ENCODE data around the gene CTDSP1.

The CTDSP1 gene

DNA sequence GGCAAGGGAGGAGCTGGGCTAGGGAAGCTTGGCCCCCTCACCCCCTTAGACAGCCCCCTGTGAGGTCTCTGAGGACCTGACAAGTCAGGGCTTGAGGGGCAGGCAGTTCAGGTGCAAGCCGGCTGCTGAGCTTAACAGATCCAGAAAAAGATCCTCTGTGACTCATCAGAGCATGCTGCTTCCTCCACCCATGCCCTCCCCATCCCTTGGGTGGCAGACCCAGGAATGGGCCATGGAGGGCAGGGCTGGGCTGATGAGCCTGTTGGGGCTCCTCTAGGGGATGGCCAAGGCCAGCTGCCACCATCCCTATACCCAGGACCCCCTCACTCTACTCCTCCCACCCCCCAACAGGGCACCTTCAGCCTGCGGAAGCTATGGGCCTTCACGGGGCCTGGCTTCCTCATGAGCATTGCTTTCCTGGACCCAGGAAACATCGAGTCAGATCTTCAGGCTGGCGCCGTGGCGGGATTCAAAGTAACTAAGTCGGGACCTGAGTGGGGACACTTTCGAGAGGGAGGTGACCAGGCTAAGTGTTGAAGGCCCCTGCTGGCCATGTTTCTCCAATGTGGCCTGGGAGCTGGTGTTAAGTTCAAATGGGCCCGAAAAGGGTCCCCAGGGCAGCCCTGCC lies 15.7 kb upstream of the CTDSP1 start:
- no peak for DNase-seq

DNA sequence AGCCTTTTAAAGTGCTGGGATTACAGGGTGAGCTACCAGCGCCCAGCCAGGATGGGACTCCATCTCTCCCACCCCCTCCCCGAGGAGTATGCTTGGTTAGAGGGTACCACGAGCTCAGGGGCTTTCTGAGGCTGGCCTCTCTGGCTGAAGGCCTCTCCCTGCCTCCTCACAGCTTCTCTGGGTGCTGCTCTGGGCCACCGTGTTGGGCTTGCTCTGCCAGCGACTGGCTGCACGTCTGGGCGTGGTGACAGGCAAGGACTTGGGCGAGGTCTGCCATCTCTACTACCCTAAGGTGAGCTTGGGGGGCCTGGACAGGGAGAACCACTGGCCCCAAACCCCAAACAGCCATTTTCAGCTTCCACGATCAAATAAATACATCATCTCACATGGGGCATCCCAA lies 14.7 kb upstream of the CTDSP1 start:
- DNase-seq: no peak

DNA sequence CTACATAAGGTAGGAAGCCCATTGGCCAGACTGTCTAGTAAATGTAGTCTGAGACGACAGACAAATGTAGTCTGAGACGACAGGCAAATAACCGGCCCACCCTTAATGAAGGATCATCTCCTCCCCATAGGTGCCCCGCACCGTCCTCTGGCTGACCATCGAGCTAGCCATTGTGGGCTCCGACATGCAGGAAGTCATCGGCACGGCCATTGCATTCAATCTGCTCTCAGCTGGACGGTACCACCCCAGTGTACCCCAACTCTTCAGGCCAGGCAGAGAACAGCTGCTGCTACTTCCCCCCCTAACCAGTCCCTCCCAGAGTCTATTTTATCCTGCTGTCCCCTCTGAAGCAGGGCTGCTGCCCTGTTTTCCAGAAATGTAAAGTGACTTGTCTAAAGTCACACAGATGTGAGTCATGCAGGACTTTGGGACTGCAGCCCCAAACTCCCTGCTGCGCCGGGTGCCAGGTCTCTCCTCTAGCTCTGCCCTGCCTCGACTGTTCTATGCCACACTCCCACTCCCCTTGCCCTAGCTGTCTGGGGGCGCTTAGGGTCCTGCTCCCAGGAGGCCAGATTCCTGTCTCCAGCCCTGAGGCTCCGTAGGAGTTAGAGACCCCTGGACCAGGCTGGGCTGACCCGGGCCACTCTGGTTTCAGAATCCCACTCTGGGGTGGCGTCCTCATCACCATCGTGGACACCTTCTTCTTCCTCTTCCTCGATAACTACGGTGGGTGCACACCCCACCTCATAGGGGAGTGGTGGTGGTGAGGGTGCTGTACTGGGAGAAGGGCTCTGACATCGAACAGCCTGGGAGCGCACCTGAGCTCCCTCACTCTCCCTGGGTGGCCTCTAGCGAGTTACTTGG lies 12.9 kb upstream of the CTDSP1 start:
- no peak for DNase-seq

DNA sequence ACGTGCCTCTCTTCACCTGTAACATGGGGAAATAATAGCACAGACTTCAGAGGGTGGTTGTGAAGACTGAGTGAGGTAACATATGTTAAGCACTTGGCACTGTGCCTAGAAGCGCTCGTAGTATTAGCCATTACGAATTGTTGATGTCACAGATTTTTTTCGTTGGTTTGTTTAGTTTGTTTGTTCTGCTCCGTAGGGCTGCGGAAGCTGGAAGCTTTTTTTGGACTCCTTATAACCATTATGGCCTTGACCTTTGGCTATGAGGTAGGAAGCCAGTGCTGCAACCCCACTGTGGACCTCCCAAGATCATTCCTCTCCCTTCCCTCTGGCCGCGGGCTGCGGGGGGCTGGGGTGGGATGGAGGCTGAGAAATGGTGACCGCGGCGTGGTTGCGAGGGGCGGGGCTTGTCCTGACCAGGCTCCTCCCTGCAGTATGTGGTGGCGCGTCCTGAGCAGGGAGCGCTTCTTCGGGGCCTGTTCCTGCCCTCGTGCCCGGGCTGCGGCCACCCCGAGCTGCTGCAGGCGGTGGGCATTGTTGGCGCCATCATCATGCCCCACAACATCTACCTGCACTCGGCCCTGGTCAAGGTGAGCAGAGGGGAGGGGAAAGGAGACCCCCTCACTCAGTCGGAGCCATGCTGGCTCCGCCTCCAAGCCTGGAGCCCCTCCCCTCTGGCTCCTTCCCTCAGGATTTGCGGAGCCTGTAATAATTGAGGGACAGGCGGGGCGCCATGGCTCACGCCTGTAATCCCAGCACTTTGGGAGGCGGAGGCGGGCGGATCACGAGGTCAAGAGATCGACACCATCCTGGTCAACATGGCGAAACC lies 12.1 kb upstream of the CTDSP1 start:
- peak; percentile 41 for DNase-seq

DNA sequence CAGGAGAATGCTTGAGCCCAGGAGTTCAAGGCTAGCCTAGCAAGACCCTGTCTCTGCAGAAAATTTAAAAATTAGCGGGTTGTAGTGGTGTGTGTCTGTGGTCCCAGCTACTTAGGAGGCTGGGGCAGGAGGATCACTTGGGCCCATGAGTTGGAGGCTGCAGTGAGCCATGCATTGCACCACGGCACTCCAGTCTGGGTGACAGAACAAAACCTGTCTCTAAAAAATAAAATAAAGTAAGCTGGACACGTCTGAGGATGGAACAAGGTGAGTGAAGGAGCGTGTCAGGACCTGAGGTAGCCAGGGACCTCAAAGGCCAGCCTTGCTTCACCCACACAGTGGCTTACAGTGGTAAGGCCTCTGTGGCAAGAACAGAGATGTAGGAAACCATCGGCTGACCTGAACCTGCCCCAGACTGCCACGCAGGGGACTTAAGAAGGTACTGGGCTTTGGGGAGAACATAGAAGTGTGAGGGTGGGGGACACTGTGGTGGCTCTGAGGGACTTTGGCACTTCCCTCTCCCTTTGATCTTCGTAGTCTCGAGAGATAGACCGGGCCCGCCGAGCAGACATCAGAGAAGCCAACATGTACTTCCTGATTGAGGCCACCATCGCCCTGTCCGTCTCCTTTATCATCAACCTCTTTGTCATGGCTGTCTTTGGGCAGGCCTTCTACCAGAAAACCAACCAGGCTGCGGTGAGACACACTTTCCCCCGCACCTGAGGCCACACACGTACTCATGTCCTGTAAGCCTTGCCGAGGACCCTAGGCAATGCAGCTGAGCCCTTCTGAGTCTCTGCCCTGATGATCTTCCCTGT lies 10.1 kb upstream of the CTDSP1 start:
- no peak for DNase-seq

DNA sequence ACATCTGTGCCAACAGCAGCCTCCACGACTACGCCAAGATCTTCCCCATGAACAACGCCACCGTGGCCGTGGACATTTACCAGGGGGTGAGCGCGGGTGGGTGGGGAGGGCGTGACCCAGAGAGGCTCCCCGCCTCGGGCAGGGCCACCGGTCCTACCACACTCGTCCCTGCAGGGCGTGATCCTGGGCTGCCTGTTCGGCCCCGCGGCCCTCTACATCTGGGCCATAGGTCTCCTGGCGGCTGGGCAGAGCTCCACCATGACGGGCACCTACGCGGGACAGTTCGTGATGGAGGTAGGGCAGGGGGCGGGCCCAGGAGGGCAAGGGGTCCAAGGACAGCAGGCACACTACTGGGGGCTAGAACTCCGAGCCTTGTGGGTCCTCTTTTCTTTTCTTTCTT lies 8.5 kb upstream of the CTDSP1 start:
- no peak for DNase-seq

DNA sequence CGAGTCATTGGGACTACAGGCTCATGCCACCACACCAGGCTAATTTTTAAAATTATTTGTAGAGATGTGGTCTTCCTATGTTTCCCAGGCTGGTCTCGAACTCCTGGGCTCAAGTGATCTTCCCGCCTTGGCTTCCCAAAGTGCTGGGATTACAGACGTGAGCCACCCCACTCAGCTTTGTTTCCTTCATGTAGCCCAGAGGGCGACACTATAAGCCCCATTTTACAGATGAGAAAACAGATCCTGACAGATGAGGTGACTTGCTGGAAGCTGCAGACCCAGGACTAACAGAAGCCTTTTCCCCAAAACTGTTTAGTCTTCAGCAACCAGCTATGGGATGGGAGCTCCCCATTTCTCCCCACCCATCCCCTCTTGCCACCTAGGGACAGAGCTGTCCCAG lies 7.2 kb upstream of the CTDSP1 start:
- no peak for DNase-seq

DNA sequence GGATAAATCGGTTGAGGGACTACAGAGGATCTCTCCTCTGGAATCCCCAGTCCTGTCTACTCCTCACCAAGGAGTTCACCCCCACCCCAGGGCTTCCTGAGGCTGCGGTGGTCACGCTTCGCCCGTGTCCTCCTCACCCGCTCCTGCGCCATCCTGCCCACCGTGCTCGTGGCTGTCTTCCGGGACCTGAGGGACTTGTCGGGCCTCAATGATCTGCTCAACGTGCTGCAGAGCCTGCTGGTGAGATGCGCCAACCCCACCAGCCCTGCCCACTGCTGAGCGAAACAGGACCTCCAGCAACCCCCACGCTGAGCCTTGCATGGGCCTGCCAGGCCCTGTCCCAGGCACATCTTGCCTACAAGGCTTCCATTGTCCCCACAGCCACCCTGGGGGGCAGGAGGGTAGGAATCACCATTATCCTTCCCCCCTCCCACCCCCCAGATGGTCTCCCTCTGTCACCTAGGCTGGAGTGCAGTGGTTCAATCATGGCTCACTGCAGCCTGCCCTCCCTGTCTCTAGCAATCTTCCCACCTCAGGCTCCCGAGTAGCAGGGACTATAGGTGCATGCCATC lies 6.7 kb upstream of the CTDSP1 start:
- DNase-seq: no peak

DNA sequence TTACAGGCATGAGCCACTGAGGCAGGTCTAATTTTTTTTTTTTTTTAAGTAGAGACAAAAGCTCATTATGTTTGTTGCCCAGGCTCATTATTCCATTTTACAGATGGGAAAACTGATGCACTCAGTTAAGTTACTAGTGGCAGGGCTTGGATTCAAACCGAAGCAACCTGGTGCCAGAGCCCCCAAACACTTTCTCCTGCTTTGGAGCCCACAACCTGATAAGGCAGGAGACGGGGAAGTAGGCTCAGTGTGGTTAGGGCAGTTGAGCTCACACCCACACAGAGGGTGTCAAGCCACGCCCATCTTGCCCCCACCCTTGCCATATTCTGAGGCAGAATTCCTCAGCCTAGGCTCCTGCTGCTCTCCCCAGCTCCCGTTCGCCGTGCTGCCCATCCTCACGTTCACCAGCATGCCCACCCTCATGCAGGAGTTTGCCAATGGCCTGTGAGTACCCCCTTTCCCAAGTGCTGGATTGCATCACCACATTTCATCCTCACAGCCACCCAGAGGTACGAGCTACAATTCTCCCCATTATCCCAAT lies 5.8 kb upstream of the CTDSP1 start:
- DNase-seq: no peak

DNA sequence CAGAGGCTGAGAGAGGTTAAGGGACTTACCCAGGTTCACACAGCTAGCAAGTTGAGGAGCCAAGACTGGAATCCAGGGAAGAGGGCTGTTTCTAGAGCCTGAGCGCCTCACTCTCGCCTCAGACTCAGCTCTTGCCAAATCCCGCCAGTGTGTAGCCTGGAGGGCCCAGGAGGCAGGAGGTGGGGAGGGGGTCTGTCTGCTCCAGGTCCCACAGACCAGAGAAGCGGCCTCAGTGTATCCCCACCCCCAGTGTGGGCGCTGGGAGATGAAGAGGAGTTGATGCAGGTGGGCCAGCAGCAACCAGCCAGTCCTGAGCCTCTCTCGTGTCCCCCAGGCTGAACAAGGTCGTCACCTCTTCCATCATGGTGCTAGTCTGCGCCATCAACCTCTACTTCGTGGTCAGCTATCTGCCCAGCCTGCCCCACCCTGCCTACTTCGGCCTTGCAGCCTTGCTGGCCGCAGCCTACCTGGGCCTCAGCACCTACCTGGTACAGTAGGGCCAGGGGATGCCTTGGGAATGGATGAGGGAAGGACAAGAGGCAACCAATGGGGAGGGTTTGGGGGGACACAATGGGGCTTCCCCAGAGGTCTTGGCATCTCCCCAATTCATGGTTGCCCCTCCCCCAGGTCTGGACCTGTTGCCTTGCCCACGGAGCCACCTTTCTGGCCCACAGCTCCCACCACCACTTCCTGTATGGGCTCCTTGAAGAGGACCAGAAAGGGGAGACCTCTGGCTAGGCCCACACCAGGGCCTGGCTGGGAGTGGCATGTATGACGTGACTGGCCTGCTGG lies 5.2 kb upstream of the CTDSP1 start:
- DNase-seq: no peak

DNA sequence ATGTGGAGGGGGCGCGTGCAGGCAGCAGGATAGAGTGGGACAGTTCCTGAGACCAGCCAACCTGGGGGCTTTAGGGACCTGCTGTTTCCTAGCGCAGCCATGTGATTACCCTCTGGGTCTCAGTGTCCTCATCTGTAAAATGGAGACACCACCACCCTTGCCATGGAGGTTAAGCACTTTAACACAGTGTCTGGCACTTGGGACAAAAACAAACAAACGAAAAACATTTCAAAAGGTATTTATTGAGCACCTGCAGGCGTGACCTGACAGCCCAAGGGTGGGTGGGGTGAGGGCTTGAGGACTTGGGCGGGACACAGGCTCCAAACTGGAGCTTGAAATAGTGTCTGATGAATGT lies 4.6 kb upstream of the CTDSP1 start:
- DNase-seq: no peak

DNA sequence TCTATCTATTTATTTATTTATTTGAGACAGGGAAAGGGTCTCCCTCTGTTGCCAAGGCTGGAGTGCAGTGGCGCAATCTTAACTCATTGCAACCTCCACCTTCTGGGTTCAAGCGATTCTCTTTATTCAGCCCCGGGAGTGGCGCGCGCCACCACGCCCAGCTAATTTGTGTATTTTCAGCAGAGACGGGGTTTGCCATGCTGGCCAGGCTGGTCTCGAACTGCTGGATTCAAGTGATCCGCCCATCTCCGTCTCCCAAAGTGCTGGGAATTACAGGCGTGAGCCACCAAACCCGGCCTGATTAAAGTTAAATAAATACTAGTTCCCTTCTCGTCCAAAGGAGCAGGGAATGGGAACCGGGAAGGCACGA lies 4.2 kb upstream of the CTDSP1 start:
- DNase-seq: no peak

DNA sequence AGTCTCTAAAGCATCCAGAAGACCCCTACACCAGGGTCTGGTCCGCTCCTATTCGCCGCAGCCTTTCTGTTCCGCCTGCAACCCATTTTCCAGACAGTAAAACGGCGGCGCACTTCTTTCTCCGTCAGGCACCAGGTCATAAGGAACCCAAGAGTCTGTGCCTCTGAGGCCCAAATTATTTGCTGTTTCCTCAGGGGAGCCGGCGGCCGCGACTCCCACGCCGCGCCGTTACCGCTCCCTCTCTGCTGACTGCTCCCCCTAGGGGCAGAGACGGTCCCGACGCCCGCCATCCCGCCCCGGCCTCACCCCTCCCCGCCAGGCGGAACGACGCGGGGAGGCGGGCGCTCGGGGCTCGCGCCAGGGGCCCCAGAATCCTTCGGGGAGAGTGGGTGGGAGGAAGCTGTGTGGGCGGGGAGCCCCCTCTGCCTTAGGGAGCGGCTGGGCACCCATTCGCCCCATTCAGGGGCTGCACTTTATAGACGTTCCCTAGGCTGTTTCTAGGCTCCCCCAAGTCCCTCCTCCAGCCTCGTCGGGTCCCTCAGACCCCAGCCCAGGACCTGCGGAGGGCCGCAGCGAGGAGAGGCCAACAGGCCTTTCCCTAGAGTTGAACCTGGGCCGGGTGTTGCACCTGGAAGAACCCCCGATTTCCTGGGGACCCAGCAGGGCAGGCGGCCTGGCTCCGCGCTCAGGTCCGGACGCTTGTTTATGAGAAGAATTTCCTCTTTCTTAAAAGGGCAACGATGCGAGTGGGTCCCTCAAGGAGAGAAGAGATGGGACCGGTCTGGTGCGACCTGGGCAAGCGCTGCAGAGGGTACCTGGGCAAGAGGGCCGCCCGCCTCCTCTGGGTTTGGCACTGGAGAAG lies 3.6 kb upstream of the CTDSP1 start:
- peak; percentile 95 for DNase-seq

DNA sequence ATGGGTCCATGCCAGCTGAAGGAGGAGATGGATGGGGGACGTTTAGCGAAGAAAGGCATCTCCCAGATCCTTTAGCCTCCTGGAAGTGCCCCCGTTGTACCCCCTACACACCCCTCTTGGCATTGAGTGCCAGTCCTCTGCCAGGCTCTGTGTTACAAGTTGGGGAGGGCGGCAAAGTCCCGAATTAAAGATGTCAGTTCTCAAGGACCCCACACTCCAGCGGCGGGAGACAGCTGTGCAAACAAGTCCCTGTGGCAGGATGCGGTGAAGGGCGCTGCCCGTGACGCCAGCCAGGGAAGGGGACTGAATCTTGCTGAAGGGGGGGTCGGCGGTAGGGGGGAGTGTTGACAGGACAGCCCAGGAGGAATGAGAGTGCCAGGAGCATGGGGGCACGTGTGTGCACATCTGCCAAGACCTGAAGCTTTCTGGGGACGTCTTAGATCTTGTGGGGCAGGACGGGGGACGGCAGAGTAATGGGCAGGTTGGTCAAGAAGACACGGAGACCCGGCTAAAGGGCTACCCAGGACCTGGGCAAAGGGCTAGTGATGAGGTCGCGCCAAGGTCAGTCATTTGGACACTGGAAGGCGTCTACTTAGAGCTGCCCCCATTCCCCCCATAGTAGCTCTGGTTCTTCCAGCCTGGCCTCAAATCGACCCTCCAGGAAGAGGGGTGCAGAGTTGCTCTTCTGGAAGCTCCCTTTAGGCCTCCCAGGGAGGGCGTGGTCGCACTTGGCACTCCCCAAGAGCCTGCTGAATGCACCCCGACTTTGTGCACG lies 2.8 kb upstream of the CTDSP1 start:
- peak; percentile 82 for DNase-seq

DNA sequence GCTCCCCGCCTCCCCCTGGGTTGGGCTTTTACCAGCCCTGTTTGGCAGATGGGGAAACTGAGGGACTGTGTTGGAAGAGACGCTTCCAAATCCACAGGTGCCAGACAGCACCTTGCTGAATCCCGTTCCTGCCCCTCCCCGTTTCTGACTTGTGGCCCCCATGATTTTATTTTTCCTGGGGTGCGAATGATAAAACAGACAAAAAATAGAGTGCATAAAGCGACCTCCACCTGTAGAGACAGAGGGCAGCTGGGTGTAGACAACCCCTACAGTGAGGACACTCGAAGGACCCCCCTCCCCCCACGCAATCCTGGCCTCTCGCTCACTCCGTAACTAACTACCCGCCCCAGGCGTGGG lies 2.2 kb upstream of the CTDSP1 start:
- peak; percentile 37 for DNase-seq

DNA sequence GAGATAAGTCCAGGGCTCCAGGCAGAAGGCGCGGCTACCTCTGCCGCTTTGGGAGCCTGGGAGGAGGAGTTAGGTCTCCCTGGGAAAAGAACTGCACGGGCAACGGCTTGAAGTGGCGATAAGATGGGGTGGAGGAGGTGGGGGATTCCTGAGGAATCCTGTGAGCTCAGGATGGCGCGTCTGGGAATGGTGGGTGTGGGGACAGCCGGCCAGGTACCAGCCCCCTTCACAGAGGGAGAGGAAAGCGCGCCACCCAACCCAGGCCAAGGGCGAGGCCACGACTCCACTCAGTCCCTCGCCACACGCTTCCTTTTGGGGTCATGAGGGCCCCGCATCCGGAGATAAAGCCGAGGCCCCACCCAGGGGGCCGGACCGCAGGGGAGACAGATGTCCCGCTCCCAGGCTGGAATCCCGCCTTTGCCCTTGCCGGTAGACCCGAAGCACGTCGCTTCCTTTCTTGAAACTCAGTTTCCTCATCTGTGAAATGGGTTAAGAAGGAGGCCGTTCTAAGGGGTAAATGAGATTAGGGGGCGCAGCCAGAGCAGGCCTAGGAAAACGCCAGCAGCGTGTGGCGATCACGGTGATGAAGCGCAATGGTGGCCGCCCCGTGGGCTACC lies 1.7 kb upstream of the CTDSP1 start:
- peak; percentile 57 for DNase-seq

DNA sequence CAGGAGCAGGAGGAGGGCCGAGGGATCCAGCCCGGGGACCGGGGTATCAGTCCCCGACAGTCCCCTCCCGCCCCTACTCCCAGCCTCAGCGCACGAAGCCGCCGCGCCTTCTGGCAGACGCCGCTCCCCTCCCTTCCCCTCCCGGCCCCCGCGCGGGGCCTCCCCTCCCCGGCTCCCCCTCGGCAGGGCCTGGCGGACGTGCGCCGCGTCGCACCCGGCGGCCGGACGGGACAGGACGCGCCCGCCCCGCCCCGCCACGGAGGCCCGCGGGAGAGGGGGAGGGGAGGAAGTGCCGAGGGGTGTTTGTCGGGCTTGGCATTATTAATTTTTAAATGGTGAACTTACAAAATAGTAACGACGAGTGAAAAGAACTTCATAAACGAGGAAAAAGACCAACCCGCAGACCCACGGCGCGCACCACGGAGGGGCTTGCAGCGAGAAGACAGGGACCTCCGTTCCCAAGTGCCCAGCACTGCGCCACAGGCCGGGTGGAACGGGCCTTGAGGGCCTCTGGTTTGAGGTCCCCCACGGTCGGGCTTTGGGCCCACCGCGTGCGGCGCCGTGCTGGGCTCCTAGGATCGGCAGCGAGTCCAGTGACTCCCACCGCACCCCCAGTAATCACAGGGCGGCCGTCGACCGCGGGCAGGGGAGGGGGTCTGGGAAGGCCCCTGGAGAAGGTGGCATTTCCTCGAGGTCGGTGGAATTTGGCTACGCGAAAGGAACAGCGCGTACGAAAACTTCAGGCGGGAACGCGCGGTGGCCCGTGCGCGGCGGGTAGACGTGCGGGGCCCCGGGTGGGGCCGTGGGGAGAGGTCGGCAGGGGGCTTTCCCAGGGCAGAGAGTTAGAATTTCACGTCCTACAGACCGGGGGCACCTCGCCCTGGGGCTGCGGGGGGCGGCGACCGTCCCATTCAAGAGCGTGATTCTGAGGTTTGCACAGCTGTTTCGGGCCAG lies 954 bp upstream of the CTDSP1 start:
- DNase-seq: peak; percentile 70

Measured in CD4-positive, alpha-beta T cell treated with Interleukin-6 for 4 hours (primary cell).